ENCODE results near the gene C1QTNF8.

C1QTNF8 gene

DNA sequence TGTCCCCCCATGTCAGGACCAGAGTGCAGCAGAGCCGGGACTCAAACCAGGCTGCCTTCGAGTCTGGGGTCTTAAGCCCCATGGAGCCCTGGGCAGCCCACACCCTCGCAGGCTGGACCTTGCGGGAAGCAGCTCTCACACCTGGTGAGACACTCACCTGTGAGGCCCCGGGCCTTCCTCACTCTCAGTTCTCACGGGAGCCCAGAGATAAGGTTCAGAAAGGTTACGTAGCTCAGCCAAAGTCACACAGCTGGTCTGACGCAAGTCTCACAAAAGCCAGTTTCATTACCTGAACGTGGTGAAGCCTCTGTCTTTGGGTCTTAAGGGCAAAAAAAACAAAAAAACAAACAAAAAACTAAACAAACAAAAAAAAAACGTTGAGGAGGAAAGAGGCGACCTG is 56.3 kb downstream of the C1QTNF8 start:
- DNase-seq: no peak

DNA sequence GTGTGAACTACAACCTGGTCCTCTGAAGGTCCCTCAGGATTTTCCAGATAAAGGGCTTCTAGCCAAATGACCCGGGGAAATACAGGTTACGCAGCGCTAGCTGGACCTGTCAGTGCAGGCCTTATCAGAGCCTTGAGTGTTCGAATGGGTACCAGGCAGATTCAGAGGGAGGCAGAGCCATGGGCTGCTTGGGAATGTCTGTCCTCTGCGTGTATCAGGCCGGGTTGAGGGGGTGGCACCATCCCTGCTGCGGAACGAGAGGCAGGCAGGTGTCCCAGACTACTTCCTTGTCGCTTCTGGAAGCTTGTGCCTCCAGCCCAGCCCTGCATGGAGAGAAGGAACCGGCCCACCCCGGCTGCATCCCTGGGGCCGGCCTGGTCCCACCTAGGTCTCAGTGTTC is 57.1 kb downstream of the C1QTNF8 start:
- no peak for DNase-seq

Data from NCI-H2227 treated with DMSO at 0.1 percent for 48 hours (cell line).